Measurements from ENCODE around the gene MYO1F.
"Not testable (repeated sequence)": the region's sequence is repeated elsewhere in the genome, so short reads cannot be mapped to it uniquely, and the experiment has no call there.

Gene MYO1F

GRCh38 chr19:8564866-8565265 lies 12.4 kb downstream of the MYO1F start:
- not testable (repeated sequence) for DNase-seq (ENCODE audit: low read depth)

- no peak for DNase-seq (ENCODE audit: low read depth)
Observed at GRCh38 chr19:8561075-8561764, 16.0 kb downstream of the MYO1F start.

- DNase-seq (ENCODE audit: low read depth): no peak
Observed at GRCh38 chr19:8558325-8558724, 18.9 kb downstream of the MYO1F start.

- no peak for DNase-seq (ENCODE audit: low read depth)
Observed at GRCh38 chr19:8557642-8558238, 19.5 kb downstream of the MYO1F start.

GRCh38 chr19:8553729-8554128 lies 23.5 kb downstream of the MYO1F start:
- DNase-seq (ENCODE audit: low read depth): not testable (repeated sequence)

- no peak for DNase-seq (ENCODE audit: low read depth)
Observed at GRCh38 chr19:8552810-8553209, 24.4 kb downstream of the MYO1F start.

- DNase-seq (ENCODE audit: low read depth): no peak
Observed at GRCh38 chr19:8550070-8550469, 27.2 kb downstream of the MYO1F start.

GRCh38 chr19:8545743-8546142 lies 31.5 kb downstream of the MYO1F start:
- DNase-seq (ENCODE audit: low read depth): no peak

- DNase-seq (ENCODE audit: low read depth): no peak
Observed at GRCh38 chr19:8544168-8544567, 33.1 kb downstream of the MYO1F start.

- no peak for DNase-seq (ENCODE audit: low read depth)
Observed at GRCh38 chr19:8539621-8540149, 37.6 kb downstream of the MYO1F start.

GRCh38 chr19:8537099-8537498 lies 40.1 kb downstream of the MYO1F start:
- no peak for DNase-seq (ENCODE audit: low read depth)

GRCh38 chr19:8536282-8536681 lies 41.0 kb downstream of the MYO1F start:
- DNase-seq (ENCODE audit: low read depth): no peak

GRCh38 chr19:8532225-8532624 lies 45.0 kb downstream of the MYO1F start:
- DNase-seq (ENCODE audit: low read depth): no peak

- DNase-seq (ENCODE audit: low read depth): no peak
Observed at GRCh38 chr19:8531470-8531869, 45.8 kb downstream of the MYO1F start.

- no peak for DNase-seq (ENCODE audit: low read depth)
Observed at GRCh38 chr19:8530061-8530679, 47.1 kb downstream of the MYO1F start.

GRCh38 chr19:8529369-8530006 lies 47.8 kb downstream of the MYO1F start:
- no peak for DNase-seq (ENCODE audit: low read depth)

GRCh38 chr19:8528500-8528899 lies 48.7 kb downstream of the MYO1F start:
- no peak for DNase-seq (ENCODE audit: low read depth)

GRCh38 chr19:8526345-8527091 lies 50.7 kb downstream of the MYO1F start:
- DNase-seq (ENCODE audit: low read depth): no peak

GRCh38 chr19:8525401-8525684 lies 51.9 kb downstream of the MYO1F start:
- DNase-seq (ENCODE audit: low read depth): no peak

GRCh38 chr19:8519388-8519787 lies 57.9 kb downstream of the MYO1F start:
- DNase-seq (ENCODE audit: low read depth): no peak

- no peak for DNase-seq (ENCODE audit: low read depth)
Observed at GRCh38 chr19:8518536-8518935, 58.7 kb downstream of the MYO1F start.

Measured in stimulated activated CD8-positive, alpha-beta memory T cell treated with anti-CD3 and anti-CD28 coated beads, Interleukin-15, amount 100 ng/mL, for 1 hour (primary cell).